NCI-H748 (cell line): Measurements from ENCODE around the gene MICAL3.
A peak's percentile ranks its signal among the peaks of the same experiment; 100 is the strongest.
"Not testable (repeated sequence)": the region's sequence is repeated elsewhere in the genome, so short reads cannot be mapped to it uniquely, and the experiment has no call there.

Experiments used
- DNase-seq: peaks from one replicate; lab custom pipeline; 2025; ENCODE audit not compliant: unreplicated experiment; lab: John Stamatoyannopoulos, UW

MICAL3 gene

DNA sequence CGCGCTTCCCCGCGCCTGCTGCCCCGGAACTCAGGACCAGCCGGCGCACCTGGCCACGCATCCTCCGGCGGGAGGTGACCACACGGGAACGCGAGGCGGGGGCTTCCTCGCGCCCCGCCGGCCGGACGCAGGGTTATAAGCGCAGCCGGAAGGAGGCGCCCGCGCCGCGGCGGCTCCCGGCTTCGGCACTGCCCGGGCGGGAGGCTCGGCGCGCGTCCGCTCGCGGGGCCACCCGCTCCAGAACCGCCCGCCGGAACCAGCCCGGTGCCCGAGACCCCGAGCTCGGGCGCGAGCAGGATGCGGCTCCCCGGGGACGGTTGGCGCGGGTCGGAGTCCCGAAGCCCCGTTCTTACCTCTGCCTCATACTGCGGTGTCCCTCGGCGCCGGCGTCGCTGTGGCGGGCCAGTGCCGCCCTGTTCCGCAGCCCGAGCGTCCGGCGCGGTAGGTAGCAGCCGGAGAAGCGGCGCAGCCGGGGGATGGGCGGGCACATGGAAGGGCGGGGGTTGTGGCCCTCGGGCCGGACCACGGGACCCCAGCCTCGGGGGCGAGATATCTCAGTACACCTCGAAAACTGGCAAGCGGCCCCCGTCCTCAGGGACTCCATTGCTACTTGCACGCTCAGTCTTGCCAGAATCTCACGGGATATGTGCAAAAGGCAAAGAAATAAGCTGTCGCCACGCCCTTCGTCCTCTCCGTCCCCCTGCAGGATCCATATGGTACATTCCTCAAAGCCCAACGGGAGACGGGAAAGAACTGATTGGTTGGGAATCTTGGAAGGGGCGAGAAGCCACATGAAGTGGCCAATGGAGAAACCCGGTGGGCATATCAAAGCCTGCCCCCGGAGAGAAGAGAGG lies 23.1 kb downstream of the MICAL3 start:
- DNase-seq, result peak; percentile 98

DNA sequence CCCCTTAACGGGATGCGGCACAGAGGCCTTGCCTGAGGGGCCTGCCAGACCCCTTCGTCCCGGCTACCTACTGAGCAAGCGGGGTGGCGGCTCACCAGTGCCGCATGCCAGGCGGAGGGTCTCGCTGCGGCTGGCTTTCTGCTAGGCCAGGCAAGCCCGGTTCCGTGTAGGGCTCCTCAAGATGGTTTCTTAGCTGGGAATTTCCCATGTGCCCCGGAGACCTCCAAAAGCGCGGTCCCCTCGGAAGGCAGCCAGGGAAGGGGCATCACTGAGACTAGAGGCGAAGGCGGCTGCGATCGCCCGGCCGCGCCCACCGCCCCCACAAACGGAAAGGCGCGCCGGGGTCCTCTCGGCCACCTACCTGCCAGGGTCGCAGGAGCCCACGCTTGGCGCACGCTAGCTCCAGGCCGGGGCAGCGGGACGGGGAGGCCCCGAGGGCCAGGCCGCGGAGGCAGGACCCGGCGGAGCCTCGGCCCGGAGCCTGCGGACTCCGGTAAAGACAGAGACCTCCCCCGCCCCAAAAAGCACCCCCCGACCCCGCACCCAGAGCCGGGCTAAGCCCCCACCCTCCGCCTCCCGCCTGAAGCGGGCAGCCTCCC lies 23.8 kb downstream of the MICAL3 start:
- peak; percentile 40 for DNase-seq

- DNase-seq, result peak; percentile 40
Observed at GRCh38 chr22:17999851-18000250, 24.5 kb downstream of the MICAL3 start.

- DNase-seq, result no peak
Observed at GRCh38 chr22:17998913-17999312, 25.4 kb downstream of the MICAL3 start.

- DNase-seq, result no peak
Observed at GRCh38 chr22:17997456-17997855, 26.9 kb downstream of the MICAL3 start.

GRCh38 chr22:17995256-17995655 lies 29.1 kb downstream of the MICAL3 start:
- DNase-seq, result not testable (repeated sequence)

- no peak for DNase-seq
Observed at GRCh38 chr22:17994424-17995108, 29.8 kb downstream of the MICAL3 start.

DNA sequence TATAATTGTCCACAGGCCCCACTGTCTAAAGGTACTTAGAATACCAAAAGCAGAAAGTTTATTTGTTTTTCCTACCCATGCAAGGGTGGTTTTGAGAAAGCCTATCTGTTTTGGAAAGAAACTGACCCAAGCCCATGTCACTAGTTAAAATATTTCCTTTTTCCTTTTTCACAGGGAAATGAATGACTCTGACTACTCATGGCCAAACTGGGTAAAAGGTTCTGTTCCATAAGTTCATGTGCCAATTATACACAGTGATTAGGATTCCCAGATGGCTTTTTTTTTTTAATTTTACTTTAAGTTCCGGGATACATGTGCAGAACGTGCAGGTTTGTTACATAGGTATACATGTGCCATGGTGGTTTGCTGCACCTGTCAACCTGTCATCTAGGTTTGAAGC lies 31.4 kb downstream of the MICAL3 start:
- DNase-seq, result not testable (repeated sequence)

- not testable (repeated sequence) for DNase-seq
Observed at GRCh38 chr22:17991992-17992391, 32.4 kb downstream of the MICAL3 start.

DNA sequence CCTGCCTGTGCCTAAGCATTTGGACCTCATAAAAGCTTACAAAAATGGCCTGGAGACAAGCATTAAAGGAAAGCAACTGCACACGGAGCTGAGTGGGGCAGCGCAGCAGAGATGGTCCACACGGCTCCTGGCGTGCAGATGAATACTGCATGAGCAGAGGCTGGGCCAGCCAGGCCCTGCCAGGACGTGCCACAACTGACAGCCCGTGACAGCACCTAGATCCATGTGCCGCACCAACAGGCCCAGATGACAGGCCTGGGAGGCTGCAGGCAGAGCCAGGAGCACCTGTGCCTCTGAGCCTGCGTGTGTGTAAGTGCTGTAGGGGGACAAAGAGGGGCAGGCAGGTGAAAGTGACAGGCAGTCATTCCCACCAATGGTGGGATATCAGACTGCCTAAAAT lies 33.4 kb downstream of the MICAL3 start:
- no peak for DNase-seq

DNA sequence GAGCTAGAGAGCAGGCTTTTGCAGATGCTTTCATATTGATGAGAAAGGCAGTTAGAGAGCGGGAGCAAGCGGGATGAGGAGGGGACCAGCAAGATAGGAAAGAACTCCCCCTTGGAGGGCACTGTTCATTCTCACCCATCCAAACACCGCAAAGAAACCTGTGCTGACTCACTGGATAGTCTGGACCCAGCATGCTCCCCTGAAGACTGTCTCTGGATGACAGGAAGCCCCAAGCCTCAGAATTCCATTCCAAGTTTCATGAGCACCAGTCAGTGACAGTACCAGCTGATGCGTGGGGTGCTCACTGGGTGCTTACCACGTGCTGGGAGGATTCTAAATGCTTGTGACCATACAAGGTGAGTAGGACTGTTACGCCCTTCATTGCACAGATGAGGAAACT lies 34.2 kb downstream of the MICAL3 start:
- no peak for DNase-seq

GRCh38 chr22:17988800-17989513 lies 35.4 kb downstream of the MICAL3 start:
- no peak for DNase-seq

DNA sequence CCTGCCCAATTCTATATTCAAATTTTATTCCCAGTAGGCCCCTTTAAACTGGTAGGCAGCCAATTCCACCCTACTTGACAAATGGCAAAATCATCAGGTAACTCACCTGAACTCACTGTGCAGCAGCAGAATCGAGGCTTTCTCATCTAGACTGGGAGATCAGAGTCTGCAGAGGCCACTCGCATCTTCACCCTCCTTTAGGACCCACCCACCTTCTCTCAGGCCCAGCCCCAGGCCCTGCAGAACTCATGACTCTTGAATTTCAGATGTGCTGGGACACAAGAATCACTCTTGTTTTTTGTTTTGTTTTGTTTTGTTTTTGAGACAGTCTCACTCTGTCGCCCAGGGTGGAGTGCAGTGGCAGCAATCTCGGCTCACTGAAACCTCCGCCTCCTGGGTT lies 38.8 kb downstream of the MICAL3 start:
- DNase-seq, result no peak

DNA sequence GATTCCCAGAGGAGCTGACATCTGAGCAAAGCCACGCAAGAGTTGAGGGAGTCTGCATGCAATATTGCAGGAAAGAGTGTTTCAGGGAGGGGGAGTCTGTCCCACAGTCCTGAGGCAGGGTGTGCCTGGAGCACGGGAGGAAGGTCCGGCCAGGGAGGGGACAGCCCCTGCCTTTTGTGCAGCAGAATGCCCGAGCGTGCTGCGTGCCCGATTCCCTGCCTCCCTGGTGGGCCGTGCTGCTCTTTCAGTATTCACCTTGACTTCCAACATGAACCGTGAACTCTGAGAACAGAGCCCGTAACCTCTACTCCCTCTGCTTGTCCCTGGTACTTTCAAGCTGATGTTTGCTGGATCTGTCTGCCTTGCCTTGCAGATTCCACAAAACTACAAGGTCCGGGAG lies 39.3 kb downstream of the MICAL3 start:
- not testable (repeated sequence) for DNase-seq

DNA sequence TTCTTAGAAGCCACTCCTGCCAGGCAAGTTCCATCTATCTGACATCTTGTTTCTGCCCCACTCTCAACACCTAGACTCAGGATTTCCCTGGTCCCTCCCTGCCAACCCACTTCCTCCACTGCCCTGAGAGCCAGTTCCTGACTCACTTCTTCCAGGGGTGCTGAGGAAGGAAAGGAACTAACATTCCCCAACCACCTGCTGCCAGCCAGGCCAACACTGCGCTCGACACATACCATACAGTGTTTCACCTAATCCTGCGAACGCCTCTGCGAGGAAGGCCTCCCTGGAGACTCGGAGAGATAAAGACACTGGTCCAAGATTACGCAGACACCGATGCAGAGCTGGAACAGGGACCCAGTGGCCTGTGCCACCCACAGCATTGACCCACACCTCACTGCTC lies 40.2 kb downstream of the MICAL3 start:
- DNase-seq, result no peak

DNA sequence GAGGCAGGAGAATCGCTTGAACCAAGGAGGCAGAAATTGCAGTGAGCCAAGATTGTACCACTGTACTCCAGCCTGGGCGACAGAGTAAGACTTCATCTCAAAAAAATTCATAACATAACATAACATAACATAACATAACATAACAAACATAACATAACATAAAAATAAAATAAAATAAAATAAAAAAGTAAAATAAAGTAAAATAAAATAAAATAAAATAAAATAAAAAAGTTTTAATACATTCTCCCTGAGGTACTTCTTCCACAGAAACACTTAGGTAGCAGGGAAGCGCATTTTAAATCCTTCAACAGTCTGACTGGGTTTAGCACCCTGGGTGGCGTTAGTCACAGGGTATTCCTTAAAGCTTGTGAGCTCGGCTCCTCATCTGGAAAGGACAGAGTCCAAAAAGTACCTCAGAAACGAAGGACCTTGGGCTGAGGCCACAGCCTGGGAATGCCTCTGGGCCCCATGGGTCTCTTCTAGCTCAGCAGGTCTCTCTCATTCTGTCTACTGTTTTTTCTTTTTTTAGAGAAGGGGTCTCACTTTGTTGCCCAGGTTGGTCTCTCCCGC lies 41.7 kb downstream of the MICAL3 start:
- DNase-seq, result no peak

- peak; percentile 12 for DNase-seq
Observed at GRCh38 chr22:17981497-17981896, 42.9 kb downstream of the MICAL3 start.

DNA sequence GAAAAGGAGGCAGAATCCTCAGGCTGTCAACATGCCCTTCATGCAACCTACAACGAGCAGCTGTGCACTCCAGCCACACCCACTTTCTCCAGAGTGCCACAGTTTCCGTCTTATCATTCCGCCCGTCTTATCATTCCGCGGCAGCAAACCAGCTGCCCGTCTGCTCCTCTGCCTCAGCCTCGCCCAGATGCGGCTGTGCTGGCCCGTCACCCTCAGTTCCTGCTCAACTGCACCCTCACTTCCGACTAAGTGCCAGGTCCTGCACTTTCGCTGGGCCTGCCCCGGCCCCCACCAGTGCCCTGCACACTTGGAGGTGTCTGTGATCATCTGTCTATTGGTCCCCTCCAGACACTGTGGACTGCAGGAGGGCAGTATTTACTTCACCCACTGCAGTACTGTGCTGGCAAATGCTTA lies 43.7 kb downstream of the MICAL3 start:
- no peak for DNase-seq

GRCh38 chr22:17980015-17980590 lies 44.3 kb downstream of the MICAL3 start:
- no peak for DNase-seq

- no peak for DNase-seq
Observed at GRCh38 chr22:17978027-17978426, 46.3 kb downstream of the MICAL3 start.

- DNase-seq, result no peak
Observed at GRCh38 chr22:17977371-17977770, 47.0 kb downstream of the MICAL3 start.
